Left colon (tissue), 2 donors: ENCODE measurements around the gene KAZALD1. TPM values are rescaled to one million over a fixed set of nuclear protein-coding genes. Genes with fewer than 3 reads are reported as not detected.

Experiments
- ATAC-seq: fragments of 200-7000 bp; cut with Tn5 transposase; one replicate; pipeline ENCODE4 v1.9.1; 2020; ENCODE audit warnings: mild to moderate bottlenecking, moderate library complexity
- DNase-seq, 2 donors: peaks; one replicate each; pipeline ENCODE4 v3.0.0-alpha.2; 2020
- intact Hi-C, 2 donors: fragments of 100-400 bp; cut with DNase I in 1 of 2; cut with micrococcal nuclease in 1 of 2; formaldehyde crosslinking; loops; one replicate each; pipeline versions ENCODE4 v1.11.2 to v1.14.0; 2022; cut with DNase I, micrococcal nuclease
- long read RNA-seq: library from polyadenylated mRNA; unstranded; transcript quantifications from one replicate; pipeline ENCODE4 v2.0.0, GENCODE V29; 2021
- total RNA-seq, 2 donors: library from RNA; stranded (reverse); fragmentation: NEBNext Ultra II Directional; extraction: Animal tissue kit (Norgen Biotek cat#: 25700); gene quantifications; one replicate each; pipeline ENCODE4 v1.2.1, GENCODE V29; 2021
- donor health status: DM: no; HTN: no; CAD: no.
- donor health status: DM: yes; HTN: yes; CAD: no.

Gene KAZALD1, protein sequence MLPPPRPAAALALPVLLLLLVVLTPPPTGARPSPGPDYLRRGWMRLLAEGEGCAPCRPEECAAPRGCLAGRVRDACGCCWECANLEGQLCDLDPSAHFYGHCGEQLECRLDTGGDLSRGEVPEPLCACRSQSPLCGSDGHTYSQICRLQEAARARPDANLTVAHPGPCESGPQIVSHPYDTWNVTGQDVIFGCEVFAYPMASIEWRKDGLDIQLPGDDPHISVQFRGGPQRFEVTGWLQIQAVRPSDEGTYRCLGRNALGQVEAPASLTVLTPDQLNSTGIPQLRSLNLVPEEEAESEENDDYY
- total RNA-seq = 10 to 100 TPM; 17.7 to 21.0 TPM
- long read RNA-seq, transcript KAZALD1-202 (2 exons, 1,134 nt) = major isoform, 7 of 19 reads
- long read RNA-seq, partial matches to known transcripts = 3 of 19 reads
- long read RNA-seq, other reads (novel, unspliced or antisense) = 6 of 19 reads

DNA sequence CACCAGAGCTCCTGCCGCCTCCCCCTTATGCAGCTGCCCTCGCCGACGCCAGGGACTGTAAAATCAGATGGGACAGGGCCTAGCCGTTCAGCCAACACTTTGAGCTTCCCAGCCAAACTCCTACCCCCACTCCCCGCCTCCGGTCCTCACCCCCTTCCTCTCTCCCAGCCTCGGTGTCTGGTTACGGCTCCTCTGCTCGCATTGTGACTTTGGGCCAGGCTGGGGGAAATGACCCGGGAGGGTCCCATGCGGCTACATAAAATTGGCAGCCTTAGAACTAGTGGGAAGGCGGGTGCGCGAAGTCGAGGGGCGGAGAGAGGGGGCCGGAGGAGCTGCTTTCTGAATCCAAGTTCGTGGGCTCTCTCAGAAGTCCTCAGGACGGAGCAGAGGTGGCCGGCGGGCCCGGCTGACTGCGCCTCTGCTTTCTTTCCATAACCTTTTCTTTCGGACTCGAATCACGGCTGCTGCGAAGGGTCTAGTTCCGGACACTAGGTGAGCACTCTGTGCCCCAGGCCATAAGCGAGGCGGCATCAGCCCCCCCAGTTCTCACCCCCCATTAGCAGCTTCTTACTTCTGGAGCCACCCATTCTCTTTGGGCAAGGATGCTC, at the start of gene KAZALD1:
KAZALD1 (plus strand) TSS at position 366 of the 608 bp plus-strand sequence. CDS start 604 bp downstream, outside the sequence.
- ATAC-seq = peak; percentile 4
- DNase-seq = peak in 1 of 2 donors; percentile 65
- intact Hi-C loops = no loop called here

DNA sequence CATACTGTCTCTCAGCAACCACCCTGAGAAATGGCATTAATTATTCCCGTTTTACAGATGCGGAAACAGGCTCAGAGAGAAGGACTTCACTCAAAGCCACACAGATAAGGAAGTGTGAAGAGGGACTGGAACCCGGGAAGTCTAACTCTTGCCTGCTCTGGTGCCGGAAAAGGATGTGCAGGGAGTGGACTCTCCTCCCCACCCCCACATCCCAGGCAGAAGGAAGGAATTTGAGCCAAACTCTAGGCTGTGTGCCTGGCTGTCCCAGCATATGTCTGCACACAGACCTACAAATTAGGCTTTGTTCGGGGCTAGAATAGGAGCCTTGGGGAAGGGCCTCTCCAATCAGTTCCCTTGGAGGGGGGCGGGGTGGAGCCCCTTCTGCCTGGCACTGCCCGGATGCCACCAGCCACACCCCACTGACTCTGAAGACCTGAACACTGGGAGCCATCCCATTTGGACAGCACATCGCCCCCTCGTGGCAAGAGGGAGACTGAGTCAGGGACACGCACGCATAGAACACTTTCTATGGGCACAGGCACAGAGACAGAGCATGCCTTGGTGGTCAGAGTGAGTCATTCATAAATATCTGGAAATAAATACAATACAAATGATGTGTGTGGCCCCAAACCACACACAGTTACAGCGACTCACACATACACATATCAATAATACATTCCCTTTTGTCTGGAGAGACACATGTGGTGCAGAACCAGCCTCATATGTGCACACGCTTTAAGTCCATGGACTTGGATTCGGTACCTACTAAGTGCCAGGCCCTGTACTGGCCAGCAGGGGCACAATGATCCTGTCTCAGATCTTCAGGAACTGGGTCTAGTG, 49.0 kb upstream of the KAZALD1 start:
- intact Hi-C loops = no loop called here
- peak; percentile 87 for ATAC-seq

DNA sequence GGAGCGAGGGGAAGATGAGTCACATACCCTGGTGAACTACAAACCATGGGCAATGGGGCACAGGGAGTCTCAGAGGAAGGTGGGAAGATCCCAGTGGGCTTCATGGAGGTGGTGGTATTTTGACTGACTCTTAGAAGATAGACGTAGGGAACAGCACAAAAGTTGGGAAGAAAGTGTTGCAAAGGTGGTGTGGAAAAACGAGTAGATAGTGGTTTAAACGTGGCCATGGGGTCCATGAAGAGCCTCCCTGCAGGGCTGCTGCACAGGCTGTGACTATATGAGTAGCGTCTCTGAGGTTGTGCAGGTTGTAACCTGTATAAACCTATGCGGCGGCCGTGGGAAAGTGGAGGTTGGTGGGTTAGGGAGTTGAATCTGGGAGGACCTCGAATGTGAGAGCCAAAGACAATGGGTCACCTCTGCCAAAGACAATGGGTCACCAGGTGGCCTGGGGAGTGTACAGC, 48.4 kb upstream of the KAZALD1 start:
- DNase-seq (no peak), ATAC-seq (no peak)
- intact Hi-C loops = no loop called here

More for the DNA sequence above, 49.0 kb upstream of the KAZALD1 start:
- peak; percentile 87 to 93 for DNase-seq

DNA sequence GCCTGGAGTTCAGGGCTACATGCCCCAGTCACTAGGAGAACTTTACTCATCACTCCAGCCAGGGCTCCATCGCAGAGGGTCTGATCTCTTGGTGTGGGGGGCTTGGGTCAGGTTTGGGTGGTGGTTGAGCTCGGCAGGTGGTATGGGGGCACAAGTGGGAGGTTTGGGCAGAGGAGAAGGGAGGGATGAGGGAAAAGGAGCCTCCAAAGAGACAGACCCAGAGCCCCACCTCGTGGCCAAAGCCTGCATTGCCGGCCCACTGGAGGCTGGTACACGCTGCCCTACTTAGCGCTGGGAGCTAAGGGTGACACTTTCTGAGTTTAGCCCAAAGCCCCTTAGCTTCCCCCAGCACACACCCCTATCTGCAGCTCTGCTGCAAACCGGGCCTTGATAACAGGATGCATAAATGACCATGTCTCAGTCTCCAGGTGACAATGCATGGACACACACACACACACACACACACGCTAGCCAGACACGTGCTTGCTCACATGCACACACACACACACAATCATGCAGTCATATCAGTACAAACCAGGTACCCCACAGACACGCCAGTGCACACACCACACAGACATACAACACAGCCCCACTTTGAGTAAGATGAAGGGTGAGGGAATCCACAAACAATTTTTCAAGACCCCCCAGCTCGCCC, 47.4 kb upstream of the KAZALD1 start:
- intact Hi-C loops = no loop called here
- peak; percentile 64 for ATAC-seq
- DNase-seq = peak; percentile 69 to 91

DNA sequence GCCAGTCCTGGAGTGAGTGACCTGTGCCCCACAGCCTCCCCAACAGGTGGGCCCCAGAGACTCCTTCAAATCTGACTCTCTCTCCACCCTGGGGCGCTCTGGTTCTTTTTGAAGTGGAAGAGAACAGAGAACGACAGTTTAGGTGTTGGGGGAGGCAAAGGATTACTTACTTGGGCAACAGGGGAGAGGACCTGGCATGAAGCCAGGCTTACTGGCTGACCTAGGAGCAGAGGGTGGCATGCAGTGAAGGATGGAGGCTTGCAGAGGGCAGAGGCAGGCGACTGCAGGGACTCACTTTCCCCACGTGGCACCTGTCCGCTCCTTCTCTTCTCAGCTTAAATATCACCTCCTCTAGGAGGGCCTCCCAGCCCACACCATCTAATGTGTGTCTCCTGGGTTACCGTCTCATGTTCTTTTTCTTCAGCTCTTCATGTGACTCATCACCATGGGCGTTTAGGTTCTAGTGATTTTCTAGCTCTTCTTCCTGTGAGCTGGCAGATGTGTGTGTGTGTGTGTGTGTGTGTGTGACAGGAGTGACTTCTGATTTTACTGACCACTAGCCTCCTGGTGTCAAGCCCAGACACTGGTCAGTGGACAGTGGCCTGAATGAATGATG, 46.7 kb upstream of the KAZALD1 start:
- intact Hi-C loops = no loop called here
- ATAC-seq = no peak
- no peak for DNase-seq

DNA sequence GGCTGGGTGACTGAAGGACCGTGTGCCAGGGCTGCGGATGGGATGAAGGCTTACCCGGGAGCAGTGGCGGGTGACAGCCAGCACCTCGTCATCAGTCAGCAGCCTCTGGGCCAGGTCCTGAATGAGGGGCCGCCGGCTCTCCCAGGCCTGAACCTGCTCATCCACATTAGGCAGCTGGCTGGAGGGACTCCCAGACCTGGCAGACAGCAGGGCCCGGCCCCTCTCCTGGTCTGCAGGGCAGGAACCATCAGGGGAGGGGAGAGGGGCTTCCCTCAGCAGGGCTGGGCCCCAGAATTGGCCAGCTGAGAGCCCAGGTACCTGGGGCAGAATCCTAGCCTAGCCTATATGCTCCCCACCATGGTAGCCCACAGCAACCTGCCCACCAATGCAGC, 46.2 kb upstream of the KAZALD1 start:
- DNase-seq = no peak
- intact Hi-C loops = no loop called here
- ATAC-seq = no peak

DNA sequence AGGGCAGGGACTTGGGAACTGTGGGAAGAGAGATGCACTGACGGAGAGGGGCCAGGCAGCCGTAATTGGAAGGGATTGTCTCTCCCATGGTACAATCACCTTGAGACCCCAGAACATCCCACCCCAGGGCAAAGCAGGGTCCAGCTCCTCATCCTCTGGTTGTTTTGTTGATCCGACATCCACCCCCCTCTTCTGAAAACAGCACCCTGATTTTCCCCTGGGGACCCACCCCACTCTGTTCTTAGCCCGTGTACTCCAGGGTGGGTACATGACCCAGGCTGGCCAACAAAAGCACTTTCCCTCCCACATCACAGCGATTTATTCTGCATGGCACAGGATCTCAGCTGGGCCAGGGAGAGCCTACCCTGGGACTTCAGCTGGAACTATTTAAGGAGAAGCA, 45.0 kb upstream of the KAZALD1 start:
- intact Hi-C loops = no loop called here
- ATAC-seq (no peak), DNase-seq (no peak)

DNA sequence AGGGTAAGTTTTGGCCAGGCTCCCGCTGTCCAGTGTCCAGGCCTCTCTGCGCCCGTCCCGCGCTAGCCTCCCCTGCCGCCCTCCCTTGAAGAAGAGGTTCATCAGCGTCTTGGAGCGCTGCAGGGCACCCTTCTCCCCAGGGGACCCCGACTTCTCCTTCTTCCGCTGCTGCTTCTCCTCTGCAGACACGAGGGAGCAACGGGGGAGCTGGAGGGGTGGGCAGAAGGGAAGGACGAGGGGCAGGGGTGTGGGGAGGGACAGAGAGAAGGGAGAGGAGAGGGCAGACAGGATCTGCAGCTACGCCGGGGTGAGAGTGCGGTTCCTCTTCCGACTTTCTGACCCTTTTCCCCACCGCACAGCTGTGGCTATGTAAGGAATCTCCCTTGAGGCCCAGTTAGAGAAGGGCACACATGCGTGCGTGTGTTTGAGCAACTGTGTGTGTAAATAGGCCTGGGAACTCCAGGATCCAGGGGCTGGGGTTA, 43.6 kb upstream of the KAZALD1 start:
- intact Hi-C loops = no loop called here
- DNase-seq (no peak), ATAC-seq (no peak)

DNA sequence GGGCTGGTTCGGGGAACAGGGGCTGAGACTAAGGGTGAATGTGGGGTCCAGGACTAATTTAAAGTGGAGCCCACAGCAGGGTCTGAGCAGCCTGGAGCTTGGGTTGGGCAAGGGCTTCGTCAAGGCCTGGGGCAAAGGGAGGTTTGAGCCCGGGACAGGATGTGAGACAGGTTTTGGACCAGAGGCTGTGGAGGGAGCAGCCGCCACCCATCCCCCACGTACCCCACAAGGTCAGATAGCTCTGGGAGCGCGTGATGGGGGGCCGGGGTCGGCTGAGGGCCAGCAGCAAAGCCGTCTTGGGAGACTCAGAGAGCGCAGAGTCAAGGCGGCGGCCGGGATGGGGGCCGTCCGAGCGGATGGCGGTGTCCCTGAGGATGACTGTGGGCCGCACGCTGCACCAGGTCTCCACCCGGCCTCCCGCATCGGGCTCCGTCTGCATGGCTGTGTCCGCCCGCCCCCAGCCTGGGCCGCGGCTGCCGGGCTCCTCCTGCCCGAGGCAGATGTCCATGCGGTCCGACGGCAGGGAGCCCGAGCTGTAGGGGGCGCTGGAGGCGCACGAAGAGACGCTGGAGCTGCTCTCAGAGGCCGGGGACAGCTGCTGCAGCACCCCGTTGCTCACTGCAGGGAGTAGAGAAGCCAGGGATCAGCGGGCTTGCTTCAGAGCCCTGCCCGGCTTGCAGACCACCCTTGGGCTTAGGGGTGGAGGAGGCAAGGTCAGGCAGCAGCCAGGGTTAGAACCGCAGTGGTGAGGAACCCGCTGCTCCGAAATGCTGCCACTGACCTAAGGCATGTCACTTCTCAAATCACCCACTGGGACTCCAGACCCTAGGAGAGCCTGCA, 43.0 kb upstream of the KAZALD1 start:
- ATAC-seq (peak; percentile 81), DNase-seq (peak; percentile 71 to 92)
- intact Hi-C loops = no loop called here

DNA sequence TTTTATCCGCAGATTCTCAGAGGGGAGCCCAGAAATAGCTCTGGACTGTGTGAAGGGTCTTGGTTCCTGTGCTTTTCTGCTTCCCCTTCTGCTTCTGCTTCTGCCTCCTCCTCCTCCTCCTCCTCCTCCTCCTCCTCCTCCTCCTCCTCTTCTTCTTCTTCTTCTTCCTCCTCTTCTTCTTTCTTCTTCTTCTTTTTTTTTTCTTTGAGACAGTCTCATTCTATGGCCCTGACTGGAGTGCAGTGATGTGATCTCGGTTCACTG, 42.4 kb upstream of the KAZALD1 start:
- ATAC-seq = no peak
- DNase-seq = no peak
- intact Hi-C loops = no loop called here

DNA sequence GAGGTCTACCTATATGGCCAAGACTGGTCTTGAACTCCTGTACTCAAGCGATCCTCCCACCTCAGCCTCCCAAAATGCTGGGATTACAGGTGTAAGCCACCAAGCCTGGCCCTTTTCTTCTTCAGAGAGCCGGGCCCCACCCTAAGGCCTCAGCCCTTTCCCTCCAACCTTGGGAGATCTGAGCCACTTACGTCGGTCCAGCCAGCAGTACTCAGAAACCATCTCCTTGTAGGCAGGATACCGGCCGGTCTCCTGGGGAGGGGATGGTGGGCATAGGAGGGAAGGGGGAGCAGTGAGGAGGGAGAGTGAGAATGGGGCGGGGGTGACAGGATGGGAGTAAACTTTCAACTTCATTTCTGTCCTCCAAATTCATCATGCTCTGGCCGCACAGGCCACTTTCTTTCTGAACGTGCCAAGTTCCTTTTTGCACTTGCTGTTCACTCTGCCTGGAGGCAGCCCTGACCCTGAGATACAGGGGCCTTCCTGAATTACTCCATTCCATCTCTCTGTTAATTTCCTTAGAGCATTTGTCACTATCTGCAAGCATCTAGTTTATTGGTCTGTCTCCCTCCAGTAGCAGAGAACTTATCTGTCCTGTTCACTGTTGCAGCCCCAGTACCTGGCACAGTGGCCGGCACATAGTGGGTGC, 41.2 kb upstream of the KAZALD1 start:
- intact Hi-C loops = no loop called here
- DNase-seq (no peak), ATAC-seq (no peak)

DNA sequence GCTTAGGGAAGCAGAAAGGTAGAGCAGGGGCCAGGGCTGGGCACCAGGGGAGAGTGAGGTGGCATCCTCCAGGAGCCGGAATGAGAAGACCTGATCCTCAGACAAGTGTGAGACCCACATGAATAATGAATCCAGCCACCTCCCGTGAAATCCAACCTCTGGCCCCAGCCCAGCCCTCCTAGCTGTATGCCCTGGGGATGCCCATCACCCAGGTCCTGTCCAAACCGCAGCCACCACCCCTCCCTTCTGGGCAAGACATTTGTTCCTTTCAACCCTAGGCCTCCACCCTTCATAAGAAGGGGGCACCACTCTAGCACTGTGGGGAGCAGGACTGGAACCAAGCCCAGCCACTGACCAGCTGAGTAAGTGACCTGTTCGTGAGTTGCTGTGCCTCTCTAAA, 40.5 kb upstream of the KAZALD1 start:
- ATAC-seq = no peak
- intact Hi-C loops = no loop called here
- DNase-seq = no peak

DNA sequence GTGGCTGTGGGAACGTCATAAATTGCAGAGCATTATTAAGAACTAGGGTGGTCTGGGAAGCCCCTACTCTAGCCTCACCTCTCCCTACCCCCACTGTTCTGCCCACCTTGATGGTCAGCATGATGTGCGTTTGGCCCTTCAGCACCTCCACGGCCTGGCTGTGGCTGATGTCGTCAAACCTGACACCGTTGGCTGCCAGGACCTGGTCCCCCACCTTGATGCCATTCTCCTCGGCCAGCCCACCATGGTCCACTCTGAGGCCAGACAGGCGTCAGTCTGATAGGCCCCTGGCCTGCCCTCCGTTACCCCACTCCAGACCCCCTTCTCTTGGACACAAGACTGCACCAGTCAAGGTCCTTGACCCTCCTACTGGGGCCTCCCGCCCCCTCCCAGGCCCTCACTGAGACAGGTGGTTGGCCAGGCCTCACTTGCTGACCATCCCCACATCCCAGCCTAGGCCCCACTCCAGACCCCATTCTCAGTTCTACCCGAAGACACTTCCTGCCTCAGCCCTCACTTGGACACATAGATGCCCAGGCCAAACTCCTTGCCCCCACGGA, 40.0 kb upstream of the KAZALD1 start:
- DNase-seq (no peak), ATAC-seq (no peak)
- intact Hi-C loops = no loop called here

DNA sequence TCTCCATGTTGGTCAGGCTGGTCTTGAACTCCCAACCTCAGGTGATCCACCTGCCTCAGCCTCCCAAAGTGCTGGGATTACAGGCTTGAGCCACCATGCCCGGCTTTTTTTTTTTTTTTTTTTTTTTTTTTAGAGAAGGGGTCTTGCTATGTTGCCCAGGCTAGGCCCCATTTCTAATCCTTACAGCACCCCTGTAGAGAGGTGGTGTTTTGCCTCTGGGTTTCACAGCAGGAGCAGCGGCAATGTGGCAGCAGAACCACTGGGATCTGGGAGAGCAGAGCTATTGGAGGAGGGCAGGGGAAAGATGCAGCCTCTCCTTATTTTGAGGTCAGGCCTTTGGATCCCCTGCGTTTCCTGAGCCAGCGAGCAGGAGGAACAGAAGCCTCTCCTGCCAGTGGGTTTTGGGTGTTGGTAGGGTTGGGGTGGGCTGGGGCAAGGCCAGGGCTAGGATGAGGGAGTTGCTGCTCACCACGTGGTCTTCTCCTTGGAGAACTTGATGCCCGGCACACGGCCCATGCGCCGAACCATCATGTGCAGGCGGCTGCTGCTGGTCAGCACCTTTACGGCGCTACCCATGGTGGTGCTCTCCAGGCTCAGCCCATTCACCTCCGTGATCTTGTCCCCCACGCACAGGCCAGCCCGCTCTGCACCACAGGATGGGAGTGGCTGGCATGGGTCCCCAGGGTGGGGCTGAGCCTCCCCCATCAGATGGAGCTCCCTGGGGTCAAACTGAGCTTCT, 38.7 kb upstream of the KAZALD1 start:
- DNase-seq = no peak
- intact Hi-C loops = no loop called here
- no peak for ATAC-seq

DNA sequence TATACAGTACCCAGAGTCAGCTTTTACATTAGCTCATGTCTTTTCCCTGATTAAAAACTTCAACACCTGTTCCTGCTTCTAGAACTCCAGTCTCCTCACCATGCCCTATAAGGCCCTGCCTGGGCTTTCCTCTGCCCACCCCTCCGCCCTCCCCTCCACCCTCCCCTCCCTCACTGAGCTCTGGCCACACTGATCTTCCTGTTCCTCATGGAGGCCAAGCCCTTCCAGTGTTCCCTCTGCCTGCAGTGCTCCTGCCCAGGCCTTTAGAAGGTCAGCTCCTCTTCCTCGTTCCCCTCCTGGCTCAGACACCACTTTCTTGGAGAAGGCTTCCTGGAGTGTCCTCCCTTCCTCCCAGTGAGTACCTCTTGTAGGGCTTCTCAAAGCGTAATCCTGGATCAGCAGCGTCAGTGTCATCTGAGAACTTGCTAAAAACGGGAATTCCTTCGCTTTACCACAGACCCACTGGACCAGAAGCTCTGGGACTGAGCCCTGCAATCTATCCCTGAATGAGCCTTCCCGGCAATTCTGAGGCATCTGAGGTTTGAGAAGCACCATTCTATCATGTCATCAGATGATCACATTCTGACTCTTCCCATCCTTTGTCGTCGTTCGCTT, 34.6 kb upstream of the KAZALD1 start:
- intact Hi-C loops = no loop called here
- ATAC-seq (no peak), DNase-seq (no peak)
